Calu3 (cell line): ENCODE data around the gene PTPRE. TPM values are rescaled to one million over a fixed set of nuclear protein-coding genes. Genes with fewer than 3 reads are reported as not detected.

ENCODE experiments used
- BruUV-seq: library from RNA; stranded (reverse); fragments of 400-500 nt; replicated peaks from 2 replicates; lab custom pipeline; 2021; lab: Mats Ljungman, UMichigan
- CTCF ChIA-PET: fragments of 300-600 bp; sonication (Branson Sonifier 250); formaldehyde crosslinking; loops from one replicate; lab custom pipeline; 2022; ENCODE audit warnings: antibody characterized with exemption; lab: Charles Lee
- DNase-seq: peaks from one replicate; pipeline ENCODE4 v3.0.0; 2022
- H3K27ac Mint-ChIP-seq: one replicate; pipeline ENCODE4 v1.8.0; 2022; ENCODE audit warnings: mixed read lengths; ENCODE audit not compliant: unreplicated experiment
- H3K27me3 Mint-ChIP-seq: one replicate; pipeline ENCODE4 v1.8.0; 2022; ENCODE audit warnings: mixed read lengths; ENCODE audit not compliant: unreplicated experiment
- H3K36me3 Mint-ChIP-seq: one replicate; pipeline ENCODE4 v1.8.0; 2022; ENCODE audit warnings: mild to moderate bottlenecking, moderate library complexity, mixed read lengths; ENCODE audit not compliant: insufficient read depth, unreplicated experiment
- H3K4me1 Mint-ChIP-seq: one replicate; pipeline ENCODE4 v1.8.0; 2022; ENCODE audit warnings: mild to moderate bottlenecking, low read depth, mixed read lengths; ENCODE audit not compliant: unreplicated experiment
- H3K4me3 Mint-ChIP-seq: one replicate; pipeline ENCODE4 v1.8.0; 2022; ENCODE audit warnings: mild to moderate bottlenecking, low read depth, moderate library complexity, mixed read lengths; ENCODE audit not compliant: unreplicated experiment
- H3K9me3 Mint-ChIP-seq: one replicate; pipeline ENCODE4 v1.8.0; 2022; ENCODE audit warnings: low read depth, mixed read lengths; ENCODE audit not compliant: unreplicated experiment
- CTCF ChIP-seq: fragments of 200-600 bp; IDR thresholded peaks from one replicate; pipeline ENCODE4 v1.8.0; 2022; ENCODE audit warnings: antibody characterized with exemption; ENCODE audit not compliant: unreplicated experiment
- intact Hi-C: fragments of 100-400 bp; cut with micrococcal nuclease; formaldehyde crosslinking; loops from one replicate; pipeline ENCODE4 v1.10.0; 2022; ENCODE audit not compliant: unreplicated experiment
- total RNA-seq: library from RNA; stranded (reverse); gene quantifications from 2 replicates; pipeline ENCODE4 v1.2.3, GENCODE V29; 2022

PTPRE gene
- total RNA-seq, 1 experiment from 2014 or later = 7.6 TPM

- H3K27me3 Mint-ChIP-seq = no peaks in the 10 kb centered on the region
Measured at GRCh38 chr10:128080231-128080630, 173.3 kb downstream of the PTPRE start.

GRCh38 chr10:128080641-128081040 is 173.7 kb downstream of the PTPRE start:
- DNase-seq = no peak
- intact Hi-C loops = no loop called here
- Mint-ChIP-seq H3K9me3 (no peaks in the 10 kb centered on the region), H3K27ac (no peak overlapping the region), H3K4me3 (no peak overlapping the region), H3K4me1 (no peaks in the 10 kb centered on the region), H3K36me3 (peaks cover 12% of the 10 kb centered on the region), H3K27me3 (no peaks in the 10 kb centered on the region)
- no peak for TF ChIP-seq CTCF
- BruUV-seq = no TSS peak
- CTCF ChIA-PET = no interaction called here

More at GRCh38 chr10:128080231-128080630, 173.3 kb downstream of the PTPRE start:
- CTCF ChIA-PET = no interaction called here
- Mint-ChIP-seq H3K36me3 (peaks cover 12% of the 10 kb centered on the region), H3K4me1 (no peaks in the 10 kb centered on the region), H3K27ac (no peak overlapping the region), H3K9me3 (no peaks in the 10 kb centered on the region), H3K4me3 (no peak overlapping the region)
- TF ChIP-seq CTCF = no peak
- BruUV-seq = no TSS peak
- intact Hi-C loops = no loop called here
- no peak for DNase-seq

- Mint-ChIP-seq H3K36me3 (peaks cover 12% of the 10 kb centered on the region), H3K9me3 (no peaks in the 10 kb centered on the region), H3K27ac (no peak overlapping the region), H3K4me1 (no peaks in the 10 kb centered on the region), H3K4me3 (no peak overlapping the region), H3K27me3 (no peaks in the 10 kb centered on the region)
- intact Hi-C loops = no loop called here
- no peak for DNase-seq
- no peak for TF ChIP-seq CTCF
- BruUV-seq = no TSS peak
- CTCF ChIA-PET = no interaction called here
Measured at GRCh38 chr10:128081222-128081621, 174.3 kb downstream of the PTPRE start.

GRCh38 chr10:128081720-128082119 is 174.8 kb downstream of the PTPRE start:
- H3K27ac Mint-ChIP-seq = no peak overlapping the region
- no peak overlapping the region for H3K4me3 Mint-ChIP-seq
- CTCF ChIA-PET = no interaction called here
- BruUV-seq = no TSS peak
- no peaks in the 10 kb centered on the region for H3K4me1 Mint-ChIP-seq
- intact Hi-C loops = no loop called here
- H3K36me3 Mint-ChIP-seq = peaks cover 12% of the 10 kb centered on the region
- no peaks in the 10 kb centered on the region for H3K9me3 Mint-ChIP-seq
- no peak for DNase-seq
- TF ChIP-seq CTCF = no peak
- no peaks in the 10 kb centered on the region for H3K27me3 Mint-ChIP-seq
